H7 (cell line): Measurements from ENCODE around the gene PAGR1. TPM values are rescaled to one million over a fixed set of nuclear protein-coding genes. Genes with fewer than 3 reads are reported as not detected.
"Not testable (repeated sequence)": the region's sequence is repeated elsewhere in the genome, so short reads cannot be mapped to it uniquely, and the experiment has no call there.

Source experiments
- DNase-seq: peaks from one replicate; pipeline ENCODE4 v3.0.0; 2012
- H3K27me3 ChIP-seq: 2 replicates; pipeline ENCODE4 v1.6.0; 2011; ENCODE audit warnings: mild to moderate bottlenecking, low read length; ENCODE audit not compliant: control insufficient read depth, insufficient read depth
- H3K36me3 ChIP-seq: replicated peaks from 2 replicates; pipeline ENCODE4 v1.5.1; 2011; ENCODE audit warnings: low read length; ENCODE audit not compliant: control insufficient read depth, insufficient read depth
- H3K4me3 ChIP-seq: 2 replicates; pipeline ENCODE4 v1.5.1; 2011; ENCODE audit warnings: low read depth, mild to moderate bottlenecking, control low read depth, low read length, moderate library complexity; ENCODE audit not compliant: insufficient read depth
- total RNA-seq: library from RNA; depleted of rRNA; stranded (reverse); fragments of >200 nt; shearing (Covaris generic); gene quantifications from 2 replicates; pipeline ENCODE4 v1.2.3, GENCODE V29; 2014

PAGR1 gene
- total RNA-seq, 1 experiment from 2014 or later: 67.1 TPM

- not testable (repeated sequence) for H3K36me3 ChIP-seq, H3K4me3 ChIP-seq, DNase-seq, H3K27me3 ChIP-seq
Measured at GRCh38 chr16:29833219-29833618, 17.3 kb downstream of the PAGR1 start.

DNA sequence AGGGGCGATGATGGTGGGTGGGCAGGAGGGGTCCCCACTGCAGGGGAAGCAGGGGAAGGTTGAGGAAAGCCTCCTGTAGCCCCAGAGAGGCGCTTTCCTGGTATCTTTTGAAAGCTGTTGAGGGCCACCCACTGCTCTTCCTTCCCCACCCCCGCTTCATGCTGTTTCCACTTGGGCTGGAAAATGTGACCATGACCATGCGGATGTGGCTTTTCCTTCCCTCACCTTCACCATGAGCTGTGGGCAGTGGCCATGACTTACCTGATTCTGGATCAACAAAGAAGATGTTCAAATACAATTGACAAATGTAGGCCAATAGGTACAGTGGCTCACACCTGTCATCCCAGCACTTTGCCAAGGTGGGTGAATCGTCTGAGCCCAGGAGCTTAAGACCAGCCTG is 18.1 kb downstream of the PAGR1 start:
- Histone ChIP-seq H3K27me3 (no peaks in the 10 kb centered on the region), H3K36me3 (no peaks in the 10 kb centered on the region)
- no peak for DNase-seq

GRCh38 chr16:29835926-29836325 is 20.0 kb downstream of the PAGR1 start:
- no peak for DNase-seq
- H3K36me3 ChIP-seq: no peaks in the 10 kb centered on the region
- no peaks in the 10 kb centered on the region for H3K27me3 ChIP-seq
- H3K4me3 ChIP-seq: no peak overlapping the region

More for the DNA sequence above, 18.1 kb downstream of the PAGR1 start:
- no peak overlapping the region for H3K4me3 ChIP-seq

GRCh38 chr16:29836623-29837022 is 20.7 kb downstream of the PAGR1 start:
- H3K4me3 ChIP-seq: no peak overlapping the region
- DNase-seq: peak; percentile 36
- no peaks in the 10 kb centered on the region for H3K36me3 ChIP-seq
- H3K27me3 ChIP-seq: no peaks in the 10 kb centered on the region

GRCh38 chr16:29837841-29838240 is 21.9 kb downstream of the PAGR1 start:
- no peak for DNase-seq
- Histone ChIP-seq H3K4me3 (no peak overlapping the region), H3K36me3 (no peaks in the 10 kb centered on the region; the same call in 1 of the 2 replicates), H3K27me3 (no peaks in the 10 kb centered on the region)

DNA sequence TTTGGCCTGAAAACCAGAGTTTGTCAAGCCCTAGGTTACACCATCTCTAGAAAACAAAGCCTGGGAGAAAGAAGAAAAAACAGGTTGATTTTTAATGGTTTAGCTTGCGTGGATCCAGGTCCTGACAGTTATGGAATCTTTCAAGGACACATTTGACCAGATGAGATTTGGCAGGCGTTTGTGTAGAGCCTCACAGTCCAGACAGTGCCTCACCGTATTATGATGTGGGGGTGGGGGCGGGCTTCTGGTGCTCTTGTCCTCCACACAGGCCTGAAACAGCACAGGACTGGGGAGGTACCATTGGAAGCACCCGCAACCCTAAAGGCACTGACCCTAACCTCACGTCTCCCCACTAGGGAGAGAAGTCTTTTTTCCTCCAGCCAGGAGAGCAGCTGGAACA is 23.9 kb downstream of the PAGR1 start:
- DNase-seq: peak; percentile 36
- H3K27me3 ChIP-seq: no peaks in the 10 kb centered on the region
- H3K36me3 ChIP-seq: no peaks in the 10 kb centered on the region; the same call in 1 of the 2 replicates
- no peak overlapping the region for H3K4me3 ChIP-seq

DNA sequence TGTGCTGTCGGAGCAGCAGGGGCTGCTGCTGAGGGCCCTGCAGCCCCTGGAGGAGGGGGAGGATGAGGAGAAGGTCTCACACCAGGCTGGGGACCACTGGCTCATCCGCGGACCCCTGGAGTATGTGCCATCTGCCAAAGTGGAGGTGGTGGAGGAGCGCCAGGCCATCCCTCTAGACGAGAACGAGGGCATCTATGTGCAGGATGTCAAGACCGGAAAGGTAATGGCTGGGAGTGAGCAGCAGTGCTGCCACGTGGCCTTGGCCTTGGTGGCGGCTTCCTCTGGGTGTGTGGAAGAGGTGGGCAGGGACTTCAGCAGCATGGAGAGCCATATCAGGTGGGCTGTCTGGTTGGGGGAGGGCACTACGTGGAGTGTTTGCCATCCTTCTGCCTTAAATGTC is 24.3 kb downstream of the PAGR1 start:
- Histone ChIP-seq H3K4me3 (no peak overlapping the region), H3K27me3 (no peaks in the 10 kb centered on the region), H3K36me3 (no peaks in the 10 kb centered on the region; the same call in 1 of the 2 replicates)
- DNase-seq: no peak

- H3K36me3 ChIP-seq: no peaks in the 10 kb centered on the region; the same call in 1 of the 2 replicates
- no peak for DNase-seq
- H3K27me3 ChIP-seq: no peaks in the 10 kb centered on the region
- no peak overlapping the region for H3K4me3 ChIP-seq
Measured at GRCh38 chr16:29841631-29842030, 25.7 kb downstream of the PAGR1 start.

DNA sequence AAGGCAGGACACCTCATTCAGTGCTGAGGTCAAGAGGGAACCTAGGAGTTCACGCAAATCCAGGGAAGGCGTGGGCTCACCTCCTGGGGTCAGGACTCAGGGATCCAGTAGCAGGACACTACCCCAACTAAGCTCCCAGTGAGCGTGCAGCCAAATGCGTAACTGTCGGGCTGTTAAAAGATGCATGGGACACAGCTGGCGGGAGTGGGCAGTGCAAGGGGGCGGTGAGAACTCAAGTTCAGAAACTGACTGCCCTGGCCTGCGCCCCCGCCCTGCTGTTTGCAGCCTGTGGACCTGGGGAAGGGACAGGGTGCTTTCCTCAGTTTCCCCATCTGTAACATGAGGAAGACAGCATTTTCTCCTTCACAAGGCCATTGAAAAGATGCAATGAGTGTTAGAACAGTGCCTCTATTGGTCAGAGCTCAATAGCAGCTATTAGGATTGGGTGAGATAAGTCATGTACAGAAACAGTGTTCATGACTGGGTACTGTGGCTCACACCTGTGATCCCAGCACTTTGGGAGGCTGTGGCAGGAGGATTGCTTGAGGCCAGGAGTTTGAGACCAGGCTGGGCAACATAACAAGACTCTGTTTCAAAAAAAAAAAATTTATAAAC is 26.9 kb downstream of the PAGR1 start:
- no peaks in the 10 kb centered on the region for H3K27me3 ChIP-seq
- no peaks in the 10 kb centered on the region; the same call in 1 of the 2 replicates for H3K36me3 ChIP-seq
- no peak overlapping the region for H3K4me3 ChIP-seq
- DNase-seq: no peak

DNA sequence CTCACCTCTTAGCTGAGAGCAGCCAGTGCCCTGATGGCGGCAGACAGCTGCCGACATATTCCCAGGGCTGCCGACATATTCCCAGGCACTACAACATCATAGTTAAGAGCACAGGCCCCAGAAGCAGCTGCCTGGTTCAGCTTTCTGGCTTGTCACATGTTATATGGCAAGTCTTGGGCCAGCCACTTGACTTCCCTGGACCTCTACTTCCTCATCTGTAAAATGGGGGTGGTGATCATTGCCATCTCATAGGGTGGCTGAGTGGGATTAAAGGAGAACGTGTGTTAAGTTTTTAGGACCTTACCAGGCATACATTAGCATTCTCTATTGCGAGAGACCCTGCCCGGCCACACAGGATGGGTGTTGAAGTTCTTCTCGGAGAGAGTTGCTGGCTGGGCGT is 28.0 kb downstream of the PAGR1 start:
- H3K36me3 ChIP-seq: no peaks in the 10 kb centered on the region; the same call in 1 of the 2 replicates
- no peak for DNase-seq
- H3K27me3 ChIP-seq: no peaks in the 10 kb centered on the region
- H3K4me3 ChIP-seq: no peak overlapping the region

DNA sequence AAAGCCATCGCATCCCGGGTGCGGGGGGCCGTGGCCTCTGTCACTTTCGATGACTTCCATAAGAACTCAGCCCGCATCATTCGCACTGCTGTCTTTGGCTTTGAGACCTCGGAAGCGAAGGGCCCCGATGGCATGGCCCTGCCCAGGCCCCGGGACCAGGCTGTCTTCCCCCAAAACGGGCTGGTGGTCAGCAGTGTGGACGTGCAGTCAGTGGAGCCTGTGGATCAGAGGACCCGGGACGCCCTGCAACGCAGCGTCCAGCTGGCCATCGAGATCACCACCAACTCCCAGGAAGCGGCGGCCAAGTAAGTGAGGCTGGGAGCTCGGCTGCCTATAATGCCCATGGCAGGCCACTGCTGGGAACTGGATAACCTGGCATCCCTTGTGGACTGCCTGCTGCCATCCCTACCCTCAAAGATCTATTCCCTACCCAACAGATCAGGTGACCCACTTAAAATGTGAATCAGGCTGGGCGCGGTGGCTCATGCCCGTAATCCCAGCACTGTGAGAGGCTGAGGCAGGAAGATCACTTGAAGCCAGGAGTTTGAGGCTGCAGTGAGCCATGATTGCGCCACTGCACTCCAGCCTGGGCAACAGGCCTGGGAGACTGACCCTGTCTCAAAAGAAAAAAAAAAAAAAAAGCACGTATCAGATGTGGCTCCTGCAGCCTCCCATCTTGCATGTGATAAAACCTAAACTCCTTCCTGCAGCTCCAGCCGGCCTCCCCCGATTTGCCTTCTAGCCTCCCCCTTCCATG is 28.8 kb downstream of the PAGR1 start:
- Histone ChIP-seq H3K4me3 (no peak overlapping the region), H3K27me3 (no peaks in the 10 kb centered on the region), H3K36me3 (no peaks in the 10 kb centered on the region; the same call in 1 of the 2 replicates)
- DNase-seq: peak; percentile 22

DNA sequence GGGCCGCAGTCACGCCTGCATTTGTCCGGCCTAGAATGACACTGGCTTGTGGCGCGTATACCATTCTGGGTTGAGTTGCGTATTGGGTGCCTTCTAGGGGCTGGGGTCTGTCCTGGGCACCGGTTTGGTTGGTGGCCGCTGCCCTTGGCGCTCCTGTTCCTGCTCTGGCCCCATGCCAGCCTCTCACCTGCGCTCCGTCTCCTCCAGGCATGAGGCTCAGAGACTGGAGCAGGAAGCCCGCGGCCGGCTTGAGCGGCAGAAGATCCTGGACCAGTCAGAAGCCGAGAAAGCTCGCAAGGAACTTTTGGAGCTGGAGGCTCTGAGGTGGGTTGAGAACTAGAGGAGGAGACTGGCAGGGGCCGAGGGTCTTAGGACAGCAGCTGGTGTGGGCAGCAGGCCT is 29.7 kb downstream of the PAGR1 start:
- peak; percentile 24 for DNase-seq
- no peaks in the 10 kb centered on the region; the same call in 1 of the 2 replicates for H3K36me3 ChIP-seq
- no peaks in the 10 kb centered on the region for H3K27me3 ChIP-seq
- H3K4me3 ChIP-seq: no peak overlapping the region

- DNase-seq: peak; percentile 89
- Histone ChIP-seq H3K4me3 (no peak overlapping the region), H3K36me3 (no peaks in the 10 kb centered on the region), H3K27me3 (no peaks in the 10 kb centered on the region)
Measured at GRCh38 chr16:29848420-29849297, 32.7 kb downstream of the PAGR1 start.

DNA sequence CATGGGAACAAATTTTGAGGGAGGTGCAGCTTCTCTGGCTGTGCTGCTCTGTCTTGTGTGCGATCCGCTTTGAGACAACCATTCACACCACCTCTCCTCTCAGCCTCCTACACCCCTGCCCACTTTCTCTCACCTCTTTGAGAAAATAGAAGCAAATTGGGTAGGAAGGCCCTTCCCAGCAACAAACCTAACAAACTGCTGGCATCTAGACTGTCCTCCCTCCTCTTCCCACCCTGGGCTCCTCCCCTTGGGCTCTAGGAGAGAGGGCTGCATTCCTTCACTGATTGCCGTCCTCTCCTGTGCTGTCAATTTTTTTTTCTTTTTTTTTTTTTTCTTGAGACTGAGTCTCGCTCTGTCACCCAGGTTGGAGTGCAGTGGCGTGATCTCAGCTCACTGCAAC is 33.6 kb downstream of the PAGR1 start:
- Histone ChIP-seq H3K4me3 (no peak overlapping the region), H3K27me3 (no peaks in the 10 kb centered on the region), H3K36me3 (no peaks in the 10 kb centered on the region)
- peak; percentile 69 for DNase-seq
